ENCODE results near the gene ACIN1. TPM values are rescaled to one million over a fixed set of nuclear protein-coding genes. Genes with fewer than 3 reads are reported as not detected.

The ACIN1 gene
- total RNA-seq, 2 donors from 2014 or later = 53.9 to 55.3 TPM

DNA sequence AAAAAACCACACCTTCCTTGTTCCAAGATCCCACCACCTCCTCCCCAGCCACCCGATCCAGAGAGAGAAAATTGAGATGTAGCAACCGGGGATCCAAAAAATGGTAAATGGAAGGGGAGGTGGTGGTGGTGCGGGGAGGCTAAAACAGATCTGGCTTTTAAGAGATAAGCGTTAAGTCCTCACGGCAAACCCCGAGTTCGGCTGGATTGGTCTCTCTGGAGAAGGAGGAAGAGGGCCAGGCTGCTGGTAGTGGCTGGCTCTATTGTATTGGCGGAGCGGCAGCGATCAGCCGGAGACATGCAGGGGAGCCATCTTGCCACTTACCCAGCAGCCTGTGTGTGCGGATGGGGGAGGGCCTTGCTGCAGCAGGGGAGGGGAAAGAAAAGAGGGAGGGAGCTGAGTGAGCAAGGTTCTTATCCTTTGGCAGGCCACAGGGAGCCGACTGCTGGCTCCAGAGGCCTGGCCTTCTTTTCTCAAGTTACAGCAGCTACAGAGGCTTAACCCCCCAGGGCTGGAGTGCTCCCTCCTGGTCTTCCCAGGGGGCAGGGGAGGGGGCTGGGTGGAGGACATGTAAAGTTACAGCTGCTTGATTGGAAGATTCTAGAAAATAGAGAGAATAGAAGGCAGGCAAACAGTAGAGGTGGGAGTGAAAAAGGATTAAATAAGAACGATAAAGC, 23.6 kb downstream of the ACIN1 start:
- TF ChIP-seq, protein P1, sequence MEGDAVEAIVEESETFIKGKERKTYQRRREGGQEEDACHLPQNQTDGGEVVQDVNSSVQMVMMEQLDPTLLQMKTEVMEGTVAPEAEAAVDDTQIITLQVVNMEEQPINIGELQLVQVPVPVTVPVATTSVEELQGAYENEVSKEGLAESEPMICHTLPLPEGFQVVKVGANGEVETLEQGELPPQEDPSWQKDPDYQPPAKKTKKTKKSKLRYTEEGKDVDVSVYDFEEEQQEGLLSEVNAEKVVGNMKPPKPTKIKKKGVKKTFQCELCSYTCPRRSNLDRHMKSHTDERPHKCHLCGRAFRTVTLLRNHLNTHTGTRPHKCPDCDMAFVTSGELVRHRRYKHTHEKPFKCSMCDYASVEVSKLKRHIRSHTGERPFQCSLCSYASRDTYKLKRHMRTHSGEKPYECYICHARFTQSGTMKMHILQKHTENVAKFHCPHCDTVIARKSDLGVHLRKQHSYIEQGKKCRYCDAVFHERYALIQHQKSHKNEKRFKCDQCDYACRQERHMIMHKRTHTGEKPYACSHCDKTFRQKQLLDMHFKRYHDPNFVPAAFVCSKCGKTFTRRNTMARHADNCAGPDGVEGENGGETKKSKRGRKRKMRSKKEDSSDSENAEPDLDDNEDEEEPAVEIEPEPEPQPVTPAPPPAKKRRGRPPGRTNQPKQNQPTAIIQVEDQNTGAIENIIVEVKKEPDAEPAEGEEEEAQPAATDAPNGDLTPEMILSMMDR (IDR thresholded peaks at IDR 0.05) = no peak
- peak overlapping the region; percentile 78 to 84 for H3K27ac ChIP-seq
- no peaks in the 10 kb centered on the region for H3K9me3 ChIP-seq
- H3K4me1 ChIP-seq = peaks cover 0 to 35% of the 10 kb centered on the region in 2 donors
- peaks cover 66% of the 10 kb centered on the region for H3K36me3 ChIP-seq
- peak overlapping the region; percentile 54 for H3K4me3 ChIP-seq
- H3K27me3 ChIP-seq = no peaks in the 10 kb centered on the region
- peak; percentile 88 for DNase-seq (ENCODE audit: low spot score)

- no peaks in the 10 kb centered on the region for H3K27me3 ChIP-seq
- H3K27ac ChIP-seq = peak overlapping the region; percentile 78 to 84
- H3K36me3 ChIP-seq = peaks cover 66% of the 10 kb centered on the region
- TF ChIP-seq, protein P1 (IDR thresholded peaks at IDR 0.05) = no peak
- H3K9me3 ChIP-seq = no peaks in the 10 kb centered on the region
- H3K4me3 ChIP-seq = peak overlapping the region; percentile 54
- no peak for DNase-seq (ENCODE audit: low spot score)
- H3K4me1 ChIP-seq = peaks cover 0 to 35% of the 10 kb centered on the region in 2 donors
Observed at GRCh38 chr14:23070262-23071129, 24.4 kb downstream of the ACIN1 start.

- Histone ChIP-seq H3K36me3 (peaks cover 64% of the 10 kb centered on the region), H3K27ac (no peak overlapping the region), H3K27me3 (no peaks in the 10 kb centered on the region), H3K4me1 (peaks cover 0 to 35% of the 10 kb centered on the region in 2 donors), H3K4me3 (no peak overlapping the region), H3K9me3 (no peaks in the 10 kb centered on the region)
- TF ChIP-seq, protein P1 (IDR thresholded peaks at IDR 0.05) = no peak
- no peak for DNase-seq (ENCODE audit: low spot score)
Observed at GRCh38 chr14:23069413-23069806, 25.5 kb downstream of the ACIN1 start.

- no peaks in the 10 kb centered on the region for H3K9me3 ChIP-seq
- H3K27ac ChIP-seq = no peak overlapping the region
- H3K27me3 ChIP-seq = no peaks in the 10 kb centered on the region
- H3K36me3 ChIP-seq = peaks cover 64% of the 10 kb centered on the region
- H3K4me1 ChIP-seq = peaks cover 0 to 35% of the 10 kb centered on the region in 2 donors
- no peak overlapping the region for H3K4me3 ChIP-seq
- DNase-seq (ENCODE audit: low spot score) = peak; percentile 87
- TF ChIP-seq, protein P1 (IDR thresholded peaks at IDR 0.05) = peak; percentile 94 to 98
Observed at GRCh38 chr14:23068789-23069412, 26.0 kb downstream of the ACIN1 start.

DNA sequence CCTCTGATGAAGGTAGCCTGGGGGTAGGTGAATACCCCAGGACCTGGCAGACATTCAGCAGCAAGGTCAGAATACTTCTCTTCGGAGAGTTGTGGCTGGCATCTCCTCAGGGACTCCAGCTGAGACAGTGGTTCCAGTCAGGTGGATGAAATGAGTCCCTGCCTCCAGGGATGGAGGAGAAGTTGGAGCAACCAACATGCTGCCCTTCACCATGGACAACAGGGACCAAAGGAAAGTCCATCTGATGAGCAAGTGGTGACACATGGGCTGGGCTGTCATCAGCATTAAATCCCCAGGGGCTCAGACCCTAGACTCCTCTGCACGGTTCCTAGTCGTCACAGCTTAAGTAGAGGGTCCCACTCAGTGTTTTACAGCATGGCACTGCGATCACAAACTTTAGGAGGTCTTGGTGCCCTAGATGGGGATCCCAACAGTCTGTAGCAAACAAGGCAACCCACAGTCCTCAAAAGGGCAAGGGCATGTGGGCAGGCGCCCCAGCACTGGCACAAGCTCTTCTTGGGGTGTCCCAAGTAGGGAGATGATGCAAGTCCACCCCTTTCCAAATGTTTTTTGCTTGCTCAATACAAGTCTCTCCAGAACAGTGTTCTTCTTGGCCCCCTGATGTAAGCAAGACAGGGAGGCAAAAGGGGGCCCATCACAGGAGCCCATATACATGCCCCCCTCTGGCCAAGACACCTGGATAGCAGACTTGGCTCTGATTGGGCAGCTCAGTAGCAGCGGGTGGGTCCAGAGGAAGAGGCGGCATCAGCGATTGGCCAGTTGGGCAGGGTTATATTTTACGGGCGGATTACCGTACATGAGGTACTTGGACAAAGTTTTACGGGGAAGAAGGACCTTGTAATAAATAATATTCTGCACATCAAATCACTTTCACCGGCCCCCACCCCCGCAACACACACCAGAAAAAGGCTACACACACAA, 26.8 kb downstream of the ACIN1 start:
- H3K4me1 ChIP-seq = peaks cover 0 to 34% of the 10 kb centered on the region in 2 donors
- no peak overlapping the region for H3K4me3 ChIP-seq
- no peak for DNase-seq (ENCODE audit: low spot score)
- no peaks in the 10 kb centered on the region for H3K27me3 ChIP-seq
- H3K27ac ChIP-seq = no peak overlapping the region
- H3K36me3 ChIP-seq = peaks cover 64% of the 10 kb centered on the region
- TF ChIP-seq, protein P1 (IDR thresholded peaks at IDR 0.05) = no peak
- no peaks in the 10 kb centered on the region for H3K9me3 ChIP-seq

Measured in right atrium auricular region (tissue), 2 donors.